Stimulated activated CD8-positive, alpha-beta memory T cell treated with anti-CD3 and anti-CD28 coated beads, Interleukin-12 subunit alpha, Interleukin-12 subunit beta, amount 100 ng/mL, for 1 hour (primary cell): ENCODE results near the gene NCAM2.
"Not testable (repeated sequence)": the region's sequence is repeated elsewhere in the genome, so short reads cannot be mapped to it uniquely, and the experiment has no call there.

ENCODE experiments used
- DNase-seq: peaks from one replicate; pipeline ENCODE4 v3.0.0-alpha.2; 2020; ENCODE audit warnings: low read depth

Gene NCAM2

GRCh38 chr21:21103692-21104091 lies 105.5 kb downstream of the NCAM2 start:
- DNase-seq: no peak

- DNase-seq: no peak
Observed at GRCh38 chr21:21109736-21110135, 111.5 kb downstream of the NCAM2 start.

DNA sequence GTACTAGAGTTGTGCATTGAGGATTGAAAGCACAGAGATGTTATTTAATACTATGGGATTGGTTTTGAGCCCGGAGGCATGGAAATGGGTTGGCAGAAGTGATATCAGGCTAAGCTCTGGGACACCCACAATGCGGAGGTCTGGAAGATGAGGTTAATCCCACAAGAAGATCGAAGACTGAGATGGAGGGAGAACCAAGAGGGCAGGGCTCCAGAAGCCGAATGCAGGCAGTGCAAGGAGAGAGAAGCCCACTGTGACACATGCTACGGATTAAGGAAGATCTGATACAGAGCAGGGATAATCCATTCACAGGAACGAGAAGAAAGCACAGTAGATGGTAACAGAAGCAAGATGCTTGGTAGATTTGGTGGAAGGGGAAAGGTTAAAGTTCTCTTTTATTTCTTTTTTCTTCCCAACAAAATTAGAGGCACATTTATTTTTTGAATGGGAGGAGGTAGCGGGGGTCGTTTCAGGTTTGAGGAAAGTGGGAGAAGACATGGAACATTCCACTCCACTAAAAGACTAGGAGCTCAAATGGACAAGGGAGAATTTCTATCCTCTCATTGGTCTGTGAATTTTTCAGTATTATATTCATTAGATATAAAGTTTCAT lies 113.2 kb downstream of the NCAM2 start:
- no peak for DNase-seq

- no peak for DNase-seq
Observed at GRCh38 chr21:21114461-21114860, 116.3 kb downstream of the NCAM2 start.

DNA sequence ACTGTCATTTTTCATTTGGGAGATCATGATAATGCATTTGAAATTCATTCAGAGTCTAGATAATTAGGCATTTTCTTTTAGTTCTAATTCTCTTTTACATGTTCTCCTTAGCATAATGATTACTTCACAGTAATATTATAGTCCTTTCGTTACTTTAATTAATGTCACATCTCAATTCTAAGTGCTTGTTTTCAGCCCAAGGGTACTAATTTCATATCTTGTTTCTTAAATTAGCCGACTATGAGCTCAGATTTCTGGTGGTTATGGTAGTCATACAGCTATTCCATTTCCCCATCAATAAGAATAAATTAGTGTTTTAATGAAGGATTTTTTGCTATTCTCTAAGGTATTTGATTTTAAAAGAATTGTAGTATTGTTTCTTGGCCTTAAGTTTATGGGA lies 120.9 kb downstream of the NCAM2 start:
- no peak for DNase-seq

GRCh38 chr21:21122680-21123079 lies 124.5 kb downstream of the NCAM2 start:
- no peak for DNase-seq

GRCh38 chr21:21132390-21132789 lies 134.2 kb downstream of the NCAM2 start:
- DNase-seq: no peak

GRCh38 chr21:21137986-21138385 lies 139.8 kb downstream of the NCAM2 start:
- DNase-seq: no peak

- DNase-seq: no peak
Observed at GRCh38 chr21:21146587-21147373, 148.6 kb downstream of the NCAM2 start.

DNA sequence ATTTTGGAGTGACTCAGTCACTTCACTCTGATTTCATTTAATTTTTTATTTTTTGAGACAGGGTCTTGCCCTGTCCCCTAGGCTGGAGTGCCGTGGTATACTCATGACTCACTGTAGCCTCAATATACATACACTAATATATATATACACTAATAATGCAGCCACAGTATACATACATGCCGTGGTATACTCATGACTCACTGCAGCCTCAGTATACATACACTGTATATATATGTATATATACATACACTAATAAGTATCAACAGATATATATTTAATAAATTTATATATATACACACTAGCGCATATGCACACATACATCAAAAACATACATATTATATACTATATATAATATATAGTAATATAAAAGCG lies 149.2 kb downstream of the NCAM2 start:
- DNase-seq: no peak

GRCh38 chr21:21148009-21148408 lies 149.8 kb downstream of the NCAM2 start:
- DNase-seq: no peak

DNA sequence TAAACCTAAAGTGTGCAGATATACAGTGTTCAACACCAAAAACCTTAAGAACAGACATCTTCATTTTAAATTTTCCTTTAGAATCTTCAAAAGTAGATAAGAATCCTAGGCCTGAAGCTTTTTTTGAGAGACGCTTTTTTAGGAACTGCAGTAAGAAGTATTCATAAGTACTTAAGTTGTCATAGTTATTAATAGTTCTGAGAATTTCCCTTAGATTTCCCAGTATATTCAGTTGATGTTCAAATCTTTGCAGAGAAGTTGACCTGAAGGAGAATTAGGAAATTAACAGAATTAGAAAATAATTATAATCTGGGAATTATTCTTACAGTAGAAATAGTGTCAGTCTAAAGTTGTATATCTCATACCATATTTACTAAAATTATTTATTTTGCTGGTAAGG lies 150.3 kb downstream of the NCAM2 start:
- DNase-seq: no peak

DNA sequence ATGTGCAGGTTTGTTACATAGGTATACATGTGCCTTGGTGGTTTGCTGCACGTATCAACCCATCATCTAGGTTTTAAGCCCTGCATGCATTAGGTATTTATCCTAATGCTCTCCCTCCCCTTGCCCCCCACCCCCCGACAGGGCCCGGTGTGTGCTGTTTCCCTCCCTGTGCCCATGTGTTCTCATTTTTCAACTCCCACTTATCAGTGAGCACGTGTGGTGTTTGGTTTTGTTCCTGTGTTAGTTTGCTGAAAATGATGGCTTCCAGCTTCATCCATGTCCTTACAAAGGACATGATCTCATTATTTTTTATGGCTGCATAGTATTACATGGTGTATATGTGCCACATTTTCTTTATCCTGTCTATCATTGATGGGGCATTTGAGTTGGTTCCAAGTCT lies 151.2 kb downstream of the NCAM2 start:
- DNase-seq: not testable (repeated sequence)

DNA sequence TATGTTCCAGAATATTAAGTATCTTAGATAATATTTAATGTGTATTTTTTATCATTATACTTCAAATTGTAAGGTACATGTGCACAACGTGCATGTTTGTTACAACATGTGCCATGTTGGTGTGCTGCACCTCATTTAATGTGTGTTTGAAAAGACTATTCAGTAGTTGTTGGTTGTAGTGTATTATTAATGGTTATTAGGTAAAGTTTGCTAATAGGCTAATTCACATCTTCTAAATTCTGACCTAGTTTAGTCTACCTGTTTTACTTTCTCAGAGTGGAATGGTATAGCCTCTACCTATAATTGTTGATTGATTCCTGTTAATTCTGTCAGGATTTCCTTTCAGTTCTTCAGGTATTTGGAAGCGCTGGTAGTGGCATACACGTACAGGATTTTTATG lies 153.0 kb downstream of the NCAM2 start:
- no peak for DNase-seq

DNA sequence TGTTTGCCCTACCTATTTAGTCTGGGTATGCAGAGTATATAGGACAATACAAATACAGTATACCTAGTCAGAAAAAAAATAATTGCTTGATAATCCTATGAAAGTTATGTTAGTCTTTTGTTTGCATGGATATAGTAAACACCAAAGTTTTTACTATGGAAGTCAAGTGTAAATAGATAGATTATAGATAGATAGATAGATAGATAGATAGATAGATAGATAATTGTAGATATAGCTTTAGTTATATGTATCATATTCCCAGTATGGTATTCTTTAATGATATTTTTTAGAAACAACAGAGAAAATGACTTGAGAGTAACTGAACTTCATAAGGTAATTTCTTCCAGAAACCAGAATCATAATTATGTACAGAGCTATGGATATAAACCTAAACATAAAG lies 158.2 kb downstream of the NCAM2 start:
- no peak for DNase-seq

- no peak for DNase-seq
Observed at GRCh38 chr21:21156957-21157356, 158.7 kb downstream of the NCAM2 start.

- no peak for DNase-seq
Observed at GRCh38 chr21:21158376-21158918, 160.2 kb downstream of the NCAM2 start.

DNA sequence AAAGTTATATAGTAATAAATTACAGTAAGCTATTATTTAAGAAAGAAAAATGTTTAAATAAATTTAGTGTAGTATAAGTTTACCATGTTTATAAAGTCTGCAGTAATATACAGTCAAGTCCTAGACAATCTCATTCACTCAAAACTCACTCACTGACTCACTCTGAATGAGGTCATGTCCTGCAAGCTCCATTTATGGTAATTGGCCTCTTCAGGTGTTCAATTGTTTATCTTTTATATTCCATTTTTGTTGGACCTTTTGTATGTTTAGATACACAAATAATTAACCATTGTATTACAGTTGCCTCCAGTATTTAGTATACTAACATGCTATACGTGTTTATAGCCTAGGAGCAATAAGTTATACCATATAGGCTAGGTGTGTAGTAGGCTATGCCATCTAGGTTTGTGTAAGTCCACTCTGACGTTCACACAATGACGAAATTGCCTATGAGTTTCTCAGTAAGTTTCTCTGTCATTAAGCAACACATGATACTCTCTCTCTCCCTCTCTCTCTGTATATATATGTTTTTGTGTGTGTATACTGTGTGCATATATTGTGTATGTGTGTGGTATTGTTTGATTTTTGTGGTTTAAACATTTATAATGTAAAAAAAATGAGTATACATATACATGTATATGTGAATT lies 161.2 kb downstream of the NCAM2 start:
- no peak for DNase-seq

GRCh38 chr21:21162786-21163185 lies 164.6 kb downstream of the NCAM2 start:
- no peak for DNase-seq

DNA sequence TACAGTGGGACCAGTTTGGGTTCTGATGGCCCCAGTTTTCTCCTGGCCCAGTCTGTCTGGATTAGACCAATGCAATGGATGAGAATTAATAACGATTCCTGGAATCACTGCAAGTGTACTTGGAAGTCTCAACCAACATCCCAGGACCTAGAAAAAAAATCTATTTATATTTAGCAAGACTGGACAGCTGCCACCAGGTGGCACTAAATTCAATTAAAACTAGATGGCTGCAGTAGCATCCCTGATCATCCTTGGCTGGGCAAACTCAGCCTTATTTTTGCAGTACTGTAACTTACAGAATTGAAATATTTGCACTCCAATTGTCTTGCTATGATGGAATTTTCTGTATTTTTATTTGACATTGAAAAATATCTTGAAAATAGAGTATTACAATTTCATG lies 165.7 kb downstream of the NCAM2 start:
- DNase-seq: no peak

GRCh38 chr21:21165063-21165645 lies 166.9 kb downstream of the NCAM2 start:
- no peak for DNase-seq

DNA sequence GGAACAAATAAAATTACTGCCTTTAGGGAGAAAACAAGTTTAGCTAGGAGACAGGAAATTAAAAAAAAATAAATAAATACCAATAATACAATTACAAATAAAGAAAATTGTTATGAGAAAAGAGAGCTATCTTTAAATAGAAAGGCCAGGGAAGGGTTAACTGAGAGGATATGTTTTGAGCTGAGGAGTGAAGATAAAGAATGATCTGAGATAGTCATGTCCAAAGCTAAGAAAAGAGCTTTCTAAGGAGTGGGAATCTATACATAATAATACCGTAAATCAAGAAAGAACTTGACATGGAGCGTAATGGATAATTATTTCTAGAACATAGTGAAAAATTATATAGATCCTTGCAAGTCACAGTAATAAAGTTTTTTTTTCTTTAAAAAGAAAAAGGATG lies 176.5 kb downstream of the NCAM2 start:
- DNase-seq: no peak
